ENCODE results near the gene CUEDC2. TPM values are rescaled to one million over a fixed set of nuclear protein-coding genes. Genes with fewer than 3 reads are reported as not detected.

CUEDC2 gene
- total RNA-seq: 60.9 and 80.9 TPM in 2 replicates

GRCh38 chr10:102432162-102432950 is at the start of gene CUEDC2:
Gene CUEDC2 (minus strand): TSS chr10:102432574. CDS start chr10:102425188, 7,386 bp downstream.

GRCh38 chr10:102451105-102451969 is 19.0 kb upstream of the CUEDC2 start, which contains the start of gene C10orf95:
Gene C10orf95 (minus strand): TSS chr10:102451543. CDS start chr10:102451093, 450 bp downstream.

GRCh38 chr10:102420714-102421506 is 11.5 kb downstream of the CUEDC2 start, which contains the start of gene FBXL15:
Gene FBXL15 (plus strand): TSS chr10:102420836. CDS start chr10:102421130, 294 bp downstream.

GRCh38 chr10:102418622-102419268 is 13.6 kb downstream of the CUEDC2 start, which contains the start of gene PSD:
Gene PSD (minus strand): TSS chr10:102418785. CDS start chr10:102417038, 1,747 bp downstream.

GRCh38 chr10:102395400-102396316 is 36.7 kb downstream of the CUEDC2 start, which contains the start of gene NFKB2:
Gene NFKB2 (plus strand): TSS chr10:102395705. CDS start chr10:102395960, 255 bp downstream.

Other genes with a start within 250 kb of the CUEDC2 start
- under 0.01 and 0.33 TPM in 2 replicates for gene ELOVL3, start 206.3 kb downstream of the CUEDC2 start, total RNA-seq
- 1.1 and 1.8 TPM in 2 replicates for gene PITX3, start 191.1 kb downstream of the CUEDC2 start, total RNA-seq
- gene GBF1, start 187.0 kb downstream of the CUEDC2 start, total RNA-seq: 46.0 and 46.1 TPM in 2 replicates
- gene NFKB2, start 36.9 kb downstream of the CUEDC2 start, total RNA-seq: 31.7 and 37.0 TPM in 2 replicates
- 1.6 and 9.3 TPM in 2 replicates for gene PSD, start 13.8 kb downstream of the CUEDC2 start, total RNA-seq
- 20.0 and 26.7 TPM in 2 replicates for gene FBXL15, start 11.7 kb downstream of the CUEDC2 start, total RNA-seq
- gene C10orf95, start 19.0 kb upstream of the CUEDC2 start, total RNA-seq: 0.13 and 0.33 TPM in 2 replicates
- gene ACTR1A, start 70.1 kb upstream of the CUEDC2 start, total RNA-seq: 147 and 179 TPM in 2 replicates
- 6.5 and 11.0 TPM in 2 replicates for gene SUFU, start 71.4 kb upstream of the CUEDC2 start, total RNA-seq
- gene TRIM8, start 211.9 kb upstream of the CUEDC2 start, total RNA-seq: 125 and 217 TPM in 2 replicates

Data from mesangial cell (primary cell).